AG09319 (cell line): Measurements from ENCODE around the gene GAL3ST2.
"Not testable (repeated sequence)": the region's sequence is repeated elsewhere in the genome, so short reads cannot be mapped to it uniquely, and the experiment has no call there.

Experiments used
- DNase-seq: peaks from one replicate; pipeline ENCODE4 v3.0.0-alpha.2; 2010; ENCODE audit warnings: low read depth; ENCODE audit errors: extremely low read depth
- CTCF ChIP-seq: IDR thresholded peaks from 2 replicates; pipeline ENCODE4 v1.5.1; 2011; ENCODE audit warnings: low read depth, mild to moderate bottlenecking, inconsistent platforms, low read length, moderate library complexity

The GAL3ST2 gene

DNA sequence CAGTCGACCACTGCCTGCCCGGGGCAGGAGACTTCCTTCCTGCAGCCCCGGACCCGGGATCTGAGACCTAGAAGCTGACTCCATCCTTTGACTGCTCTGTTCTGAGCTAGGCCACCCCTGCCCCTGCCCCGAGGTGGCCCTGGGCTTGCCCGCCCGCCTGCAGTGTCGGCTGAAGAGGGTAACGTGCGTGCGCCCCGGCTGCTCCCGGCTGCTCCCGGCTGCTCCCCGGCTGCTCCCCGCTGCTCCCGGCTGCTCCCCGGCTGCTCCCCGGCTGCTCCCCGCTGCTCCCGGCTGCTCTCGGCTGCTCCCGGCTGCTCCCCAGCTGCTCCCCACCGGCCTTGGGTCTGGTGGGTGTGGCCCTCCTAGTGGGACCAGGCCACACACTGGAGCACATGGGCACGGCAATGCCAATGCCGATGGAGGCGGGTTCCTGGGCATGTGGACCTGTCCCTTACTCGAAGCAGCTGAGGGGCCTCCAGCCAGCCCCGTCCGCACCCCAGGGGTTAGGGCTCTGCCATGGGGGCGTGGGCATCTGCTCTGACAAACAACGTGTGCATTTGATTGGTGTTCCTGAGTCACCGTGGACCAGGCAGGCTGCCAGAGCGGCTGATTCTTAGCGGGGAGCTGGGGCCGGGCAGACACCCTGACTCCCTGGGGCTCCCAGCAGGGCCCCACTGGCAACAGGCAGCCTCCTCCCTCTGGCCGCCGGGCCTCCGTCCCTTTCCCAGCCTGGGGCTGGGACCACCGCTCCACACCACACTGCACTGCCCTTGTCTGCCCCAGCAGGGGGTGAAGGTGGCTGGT, 2.0 kb upstream of the GAL3ST2 start:
- no peak for DNase-seq
- TF ChIP-seq CTCF = no peak

- no peak for DNase-seq
- TF ChIP-seq CTCF = no peak
Observed at GRCh38 chr2:241775223-241776177, 1.1 kb upstream of the GAL3ST2 start.

- DNase-seq = no peak
- TF ChIP-seq CTCF = no peak
Observed at GRCh38 chr2:241777170-241777685, 606 bp downstream of the GAL3ST2 start.

DNA sequence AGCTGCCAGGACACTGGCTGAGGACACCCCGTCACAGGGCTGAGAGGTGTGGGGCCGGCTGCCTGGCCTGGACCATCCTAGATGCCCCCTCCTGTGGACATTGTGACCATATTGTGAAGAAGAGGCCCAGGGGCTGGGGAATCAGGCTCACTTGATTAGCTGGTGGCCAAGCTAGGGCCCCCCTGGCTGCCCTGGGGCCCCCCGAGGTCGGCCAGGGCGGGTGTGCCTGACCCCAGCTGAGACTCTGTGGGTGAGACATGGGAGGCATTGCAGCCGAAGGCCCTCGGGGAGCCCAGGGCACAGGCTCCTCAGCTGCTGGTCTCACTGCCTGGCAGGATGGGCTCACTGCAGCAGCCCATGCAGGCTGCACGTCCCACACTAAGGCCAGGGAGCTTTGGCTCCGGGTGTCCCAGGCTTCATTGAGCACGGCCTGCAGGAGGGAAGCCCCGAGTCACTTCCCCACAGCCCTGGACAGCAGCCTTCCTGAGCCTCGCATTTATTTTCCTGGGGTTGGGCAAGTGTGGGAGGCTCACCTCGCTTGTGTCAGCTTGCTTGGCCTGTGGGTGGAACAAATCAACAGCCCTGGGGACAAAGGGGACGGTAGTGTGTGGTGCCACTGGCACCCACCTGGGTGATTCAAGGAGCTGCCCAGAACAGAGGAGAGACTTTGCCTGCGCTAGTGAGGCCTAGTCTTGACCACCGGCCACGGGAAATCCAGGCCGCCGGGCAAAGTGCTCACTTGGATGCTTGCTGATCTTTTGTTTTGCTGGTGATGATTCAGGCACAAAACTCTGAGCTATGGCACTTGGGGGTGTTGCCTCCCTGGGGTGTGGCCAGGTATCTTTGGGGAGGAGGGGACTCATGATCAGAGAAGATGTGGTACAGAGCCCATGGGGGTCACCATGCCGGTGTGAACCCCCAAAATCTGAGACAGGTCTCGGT, 1.3 kb downstream of the GAL3ST2 start:
- DNase-seq = no peak
- no peak for TF ChIP-seq CTCF

DNA sequence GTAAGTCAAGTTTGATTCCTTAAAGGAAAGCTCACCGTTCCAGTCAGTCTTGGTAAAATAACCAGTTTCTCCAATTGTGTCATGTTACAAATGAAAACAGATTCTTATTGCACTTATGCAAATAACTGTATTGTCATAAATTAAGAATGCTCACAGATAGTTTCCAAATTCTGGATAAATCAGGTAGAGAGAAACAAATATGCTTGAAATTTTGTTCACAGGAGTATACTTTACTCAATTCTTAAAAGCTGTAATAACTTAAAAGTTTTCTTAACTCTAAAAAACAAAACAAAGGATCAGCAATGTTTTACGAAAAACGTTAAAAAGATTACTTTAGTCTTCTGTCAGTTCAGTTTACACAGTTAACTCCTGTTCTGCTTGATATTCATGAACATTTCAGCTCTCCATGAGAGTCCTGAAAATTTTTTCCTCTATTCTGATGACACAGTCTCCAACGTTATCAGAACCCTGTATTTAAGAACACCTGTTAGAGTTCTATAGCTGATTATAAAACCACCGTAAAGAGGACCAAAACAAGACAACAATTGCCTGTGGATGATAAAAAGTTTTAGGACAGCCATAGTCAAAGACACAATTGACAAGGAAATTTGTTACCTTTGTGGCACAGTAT, 4.4 kb downstream of the GAL3ST2 start:
- no peak for TF ChIP-seq CTCF
- no peak for DNase-seq

DNA sequence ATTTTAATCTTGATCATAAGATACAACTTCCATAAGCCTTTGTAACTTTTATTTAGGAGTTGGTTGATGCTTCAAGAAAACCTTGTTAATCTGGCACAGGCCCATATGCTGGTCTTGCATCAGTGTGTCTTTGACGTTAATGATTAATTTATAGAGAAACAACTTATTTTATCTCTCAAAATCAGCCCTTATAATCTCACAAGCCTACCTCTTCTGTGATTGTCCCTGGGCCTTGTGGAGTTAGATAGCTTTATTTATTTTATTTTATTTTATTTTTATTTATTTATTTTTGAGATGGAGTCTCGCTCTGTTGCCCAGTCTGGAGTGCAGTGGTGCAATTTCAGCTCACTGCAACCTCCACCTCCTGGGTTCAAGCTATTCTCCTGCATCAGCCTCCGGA, 5.4 kb downstream of the GAL3ST2 start:
- not testable (repeated sequence) for DNase-seq

DNA sequence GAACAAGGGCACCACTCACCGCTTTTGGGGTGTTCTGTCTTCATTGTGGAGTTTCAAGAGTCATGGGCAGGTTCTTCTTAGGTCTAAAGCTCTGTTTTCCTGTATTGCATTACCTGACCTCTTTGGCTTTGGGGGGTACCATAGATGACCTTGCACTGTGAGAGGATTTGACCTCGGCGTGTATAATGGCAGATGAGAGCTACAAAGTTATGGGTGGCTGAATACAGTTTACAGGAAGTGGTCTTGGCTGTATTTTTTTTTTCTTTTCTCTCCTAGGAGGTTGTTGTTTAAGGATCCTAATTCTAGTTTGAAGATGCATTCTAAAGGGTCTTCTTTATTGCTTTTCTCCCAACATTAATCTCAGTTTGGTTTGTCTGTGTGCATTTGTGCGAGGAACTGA, 11.5 kb downstream of the GAL3ST2 start:
- no peak for TF ChIP-seq CTCF
- no peak for DNase-seq
